22Rv1 (cell line): ENCODE data around the gene GREM1.

Experiments used
- H3K27ac ChIP-seq: fragments of 450-650 bp; 2 replicates; pipeline ENCODE4 v1.5.1; 2017
- ZFX ChIP-seq: fragments of 450-650 bp; IDR thresholded peaks from 2 replicates; pipeline ENCODE4 v1.6.1; 2017; ENCODE audit warnings: antibody characterized with exemption, borderline replicate concordance
- TF ChIP-seq, protein P1 (sequence below): fragments of 450-650 bp; IDR thresholded peaks from 2 replicates; pipeline ENCODE4 v1.5.1; 2017; ENCODE audit warnings: mild to moderate bottlenecking

GREM1 gene

DNA sequence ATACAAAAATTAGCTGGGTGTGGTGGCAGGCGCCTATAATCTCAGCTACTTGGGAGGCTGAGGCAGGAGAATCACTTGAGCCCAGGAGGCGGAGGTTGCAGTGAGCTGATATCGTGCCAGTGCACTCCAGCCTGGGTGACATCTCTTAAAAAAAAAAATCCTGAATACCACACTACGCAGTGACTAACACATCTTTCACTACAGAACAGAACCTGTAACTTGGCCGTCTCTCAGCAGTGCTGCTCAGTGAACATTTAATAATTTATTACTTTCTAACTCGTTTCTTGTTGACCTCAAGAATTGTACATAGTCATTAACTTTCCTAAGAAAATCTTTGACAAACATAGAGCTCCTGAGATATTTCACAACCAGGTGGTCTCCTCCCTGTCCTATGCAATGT lies 3.8 kb downstream of the GREM1 start:
- H3K27ac ChIP-seq, result no peak overlapping the region
- no peak for TF ChIP-seq ZFX
- TF ChIP-seq, protein P1, sequence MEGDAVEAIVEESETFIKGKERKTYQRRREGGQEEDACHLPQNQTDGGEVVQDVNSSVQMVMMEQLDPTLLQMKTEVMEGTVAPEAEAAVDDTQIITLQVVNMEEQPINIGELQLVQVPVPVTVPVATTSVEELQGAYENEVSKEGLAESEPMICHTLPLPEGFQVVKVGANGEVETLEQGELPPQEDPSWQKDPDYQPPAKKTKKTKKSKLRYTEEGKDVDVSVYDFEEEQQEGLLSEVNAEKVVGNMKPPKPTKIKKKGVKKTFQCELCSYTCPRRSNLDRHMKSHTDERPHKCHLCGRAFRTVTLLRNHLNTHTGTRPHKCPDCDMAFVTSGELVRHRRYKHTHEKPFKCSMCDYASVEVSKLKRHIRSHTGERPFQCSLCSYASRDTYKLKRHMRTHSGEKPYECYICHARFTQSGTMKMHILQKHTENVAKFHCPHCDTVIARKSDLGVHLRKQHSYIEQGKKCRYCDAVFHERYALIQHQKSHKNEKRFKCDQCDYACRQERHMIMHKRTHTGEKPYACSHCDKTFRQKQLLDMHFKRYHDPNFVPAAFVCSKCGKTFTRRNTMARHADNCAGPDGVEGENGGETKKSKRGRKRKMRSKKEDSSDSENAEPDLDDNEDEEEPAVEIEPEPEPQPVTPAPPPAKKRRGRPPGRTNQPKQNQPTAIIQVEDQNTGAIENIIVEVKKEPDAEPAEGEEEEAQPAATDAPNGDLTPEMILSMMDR, result no peak

DNA sequence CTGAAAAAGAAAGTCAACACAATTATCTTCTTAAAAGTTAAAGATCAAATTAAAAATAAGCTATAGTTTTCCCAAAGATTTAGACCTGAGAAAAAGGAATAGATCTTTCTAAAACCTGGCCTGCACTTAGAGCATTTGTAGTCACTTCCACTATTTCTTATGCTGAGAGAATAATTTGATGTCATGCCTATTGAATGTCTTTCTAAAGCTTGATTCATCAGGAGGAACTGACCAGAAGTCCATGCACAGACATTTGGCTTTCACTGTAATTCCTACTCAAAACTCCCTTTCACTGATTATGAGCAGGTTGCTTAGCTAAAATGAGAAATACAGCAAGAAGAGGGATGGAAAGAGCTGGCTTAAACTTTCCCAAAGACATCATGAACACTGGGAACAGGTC lies 4.3 kb downstream of the GREM1 start:
- no peak for TF ChIP-seq ZFX
- TF ChIP-seq, protein P1, result no peak
- no peak overlapping the region for H3K27ac ChIP-seq

DNA sequence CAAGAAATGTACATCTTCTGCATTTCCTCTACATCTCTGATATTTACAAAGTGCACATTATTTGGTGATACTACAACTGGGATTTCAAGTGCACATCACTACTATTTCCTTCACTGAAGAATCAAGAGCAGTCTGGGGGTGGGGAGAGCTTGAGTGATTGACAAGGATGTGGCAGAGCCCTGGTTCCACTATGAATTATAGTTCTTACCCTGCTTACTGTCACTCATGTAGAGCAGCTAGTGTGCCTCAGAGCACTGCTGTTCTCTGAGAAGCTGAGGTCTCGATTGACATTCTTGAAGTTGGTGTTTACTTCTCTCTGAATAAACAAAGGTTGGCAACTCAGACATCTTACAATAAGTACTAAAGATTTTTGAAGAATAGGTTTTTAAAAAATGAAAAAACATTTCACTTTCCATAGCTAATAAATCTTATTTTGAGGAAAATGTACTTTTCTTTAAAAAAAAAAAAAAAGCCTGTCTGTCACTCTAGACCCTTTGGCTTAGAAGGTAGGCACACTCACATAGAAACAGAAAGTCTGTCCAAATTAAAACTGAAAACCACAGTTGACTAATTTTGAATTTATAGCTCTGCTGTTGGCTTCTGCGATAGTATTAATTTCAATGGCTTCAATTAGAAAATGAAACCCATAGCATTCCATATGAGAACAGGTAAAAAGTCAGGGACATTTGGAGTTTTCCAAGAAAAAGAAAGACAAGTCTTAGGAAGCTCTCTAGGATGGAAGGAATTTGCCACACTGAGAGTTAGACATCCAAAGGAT lies 5.6 kb downstream of the GREM1 start:
- no peak overlapping the region for H3K27ac ChIP-seq
- TF ChIP-seq, protein P1, result no peak
- no peak for TF ChIP-seq ZFX

DNA sequence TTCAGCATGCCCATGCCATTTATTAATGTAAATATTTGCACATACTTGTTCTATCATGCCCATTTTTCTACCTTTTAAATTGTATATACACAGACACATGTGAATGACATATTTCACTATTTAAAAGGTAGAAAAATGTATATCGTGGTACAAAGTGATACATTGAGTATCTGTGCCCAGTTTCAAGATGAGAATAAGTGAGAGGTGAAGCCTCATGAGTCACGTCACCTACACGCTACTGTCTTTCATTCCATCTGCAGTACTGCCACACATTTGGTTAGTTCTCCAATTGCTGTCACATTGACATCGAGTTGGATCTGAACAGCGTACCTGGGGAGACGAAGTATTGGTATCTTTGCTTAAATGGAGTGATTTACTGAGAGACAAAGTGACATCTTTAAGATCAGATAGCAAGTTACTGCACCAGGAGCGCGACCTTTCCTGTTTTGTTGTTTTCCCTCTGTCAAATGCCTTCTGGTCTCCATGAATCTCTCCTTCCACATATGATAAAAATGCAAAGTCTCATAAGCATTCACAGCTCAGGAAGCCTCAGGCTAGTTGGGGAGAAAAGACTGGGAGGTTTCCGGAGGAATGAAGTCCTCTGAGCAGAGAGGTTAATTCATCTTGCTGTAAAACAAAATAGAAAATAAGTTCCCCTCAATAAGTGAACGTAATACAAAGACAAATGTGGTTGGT lies 12.0 kb downstream of the GREM1 start:
- TF ChIP-seq, protein P1, result no peak
- TF ChIP-seq ZFX, result no peak
- H3K27ac ChIP-seq, result no peak overlapping the region

DNA sequence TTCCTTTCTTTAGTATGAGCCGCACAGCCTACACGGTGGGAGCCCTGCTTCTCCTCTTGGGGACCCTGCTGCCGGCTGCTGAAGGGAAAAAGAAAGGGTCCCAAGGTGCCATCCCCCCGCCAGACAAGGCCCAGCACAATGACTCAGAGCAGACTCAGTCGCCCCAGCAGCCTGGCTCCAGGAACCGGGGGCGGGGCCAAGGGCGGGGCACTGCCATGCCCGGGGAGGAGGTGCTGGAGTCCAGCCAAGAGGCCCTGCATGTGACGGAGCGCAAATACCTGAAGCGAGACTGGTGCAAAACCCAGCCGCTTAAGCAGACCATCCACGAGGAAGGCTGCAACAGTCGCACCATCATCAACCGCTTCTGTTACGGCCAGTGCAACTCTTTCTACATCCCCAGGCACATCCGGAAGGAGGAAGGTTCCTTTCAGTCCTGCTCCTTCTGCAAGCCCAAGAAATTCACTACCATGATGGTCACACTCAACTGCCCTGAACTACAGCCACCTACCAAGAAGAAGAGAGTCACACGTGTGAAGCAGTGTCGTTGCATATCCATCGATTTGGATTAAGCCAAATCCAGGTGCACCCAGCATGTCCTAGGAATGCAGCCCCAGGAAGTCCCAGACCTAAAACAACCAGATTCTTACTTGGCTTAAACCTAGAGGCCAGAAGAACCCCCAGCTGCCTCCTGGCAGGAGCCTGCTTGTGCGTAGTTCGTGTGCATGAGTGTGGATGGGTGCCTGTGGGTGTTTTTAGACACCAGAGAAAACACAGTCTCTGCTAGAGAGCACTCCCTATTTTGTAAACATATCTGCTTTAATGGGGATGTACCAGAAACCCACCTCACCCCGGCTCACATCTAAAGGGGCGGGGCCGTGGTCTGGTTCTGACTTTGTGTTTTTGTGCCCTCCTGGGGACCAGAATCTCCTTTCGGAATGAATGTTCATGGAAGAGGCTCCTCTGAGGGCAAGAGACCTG lies 13.2 kb downstream of the GREM1 start:
- TF ChIP-seq, protein P1, result no peak
- TF ChIP-seq ZFX, result no peak
- no peak overlapping the region for H3K27ac ChIP-seq

DNA sequence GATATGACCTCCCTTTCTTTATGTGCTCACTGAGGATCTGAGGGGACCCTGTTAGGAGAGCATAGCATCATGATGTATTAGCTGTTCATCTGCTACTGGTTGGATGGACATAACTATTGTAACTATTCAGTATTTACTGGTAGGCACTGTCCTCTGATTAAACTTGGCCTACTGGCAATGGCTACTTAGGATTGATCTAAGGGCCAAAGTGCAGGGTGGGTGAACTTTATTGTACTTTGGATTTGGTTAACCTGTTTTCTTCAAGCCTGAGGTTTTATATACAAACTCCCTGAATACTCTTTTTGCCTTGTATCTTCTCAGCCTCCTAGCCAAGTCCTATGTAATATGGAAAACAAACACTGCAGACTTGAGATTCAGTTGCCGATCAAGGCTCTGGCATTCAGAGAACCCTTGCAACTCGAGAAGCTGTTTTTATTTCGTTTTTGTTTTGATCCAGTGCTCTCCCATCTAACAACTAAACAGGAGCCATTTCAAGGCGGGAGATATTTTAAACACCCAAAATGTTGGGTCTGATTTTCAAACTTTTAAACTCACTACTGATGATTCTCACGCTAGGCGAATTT lies 14.9 kb downstream of the GREM1 start:
- H3K27ac ChIP-seq, result no peak overlapping the region
- no peak for TF ChIP-seq ZFX
- TF ChIP-seq, protein P1, result no peak
